Spleen (tissue), 7 donors: ENCODE measurements around the gene NECTIN1.

Experiments
- POLR2A ChIP-seq, 3 donors: fragments of 450-650 bp; IDR thresholded peaks; one replicate each; pipeline ENCODE4 v1.5.1; 2017; ENCODE audit warnings: antibody characterized with exemption in 3 of 3, mild to moderate bottlenecking in 1 of 3
- POLR2AphosphoS5 ChIP-seq, 3 donors: sonication (generic); formaldehyde crosslinking; IDR thresholded peaks; one replicate each; pipeline ENCODE4 v1.5.1; 2017; ENCODE audit warnings: antibody characterized with exemption in 3 of 3
- TF ChIP-seq, protein P1 (sequence below), 11 experiments: fragments of 200-600 bp in 7 of 11; fragments of 450-650 bp in 4 of 11; sonication (generic) in 4 of 11; IDR thresholded peaks in 8 of 11; conservative IDR thresholded peaks in 3 of 11; 1 replicate in 7 of 11; 2 replicates in 4 of 11; pipeline versions ENCODE4 v1.4.0 to v1.8.0; 2016 to 2021; ENCODE audit warnings: antibody characterized with exemption in 11 of 11, inconsistent platforms in 4 of 11, mild to moderate bottlenecking in 1 of 11
- donor health status: DM: no; HTN: no; CAD: no; lungs with moderate emphysema.
- donor health status: DM: no; HTN: no; CAD: no.
- donor health status: DM: no; HTN: no; CAD: no.

DNA sequence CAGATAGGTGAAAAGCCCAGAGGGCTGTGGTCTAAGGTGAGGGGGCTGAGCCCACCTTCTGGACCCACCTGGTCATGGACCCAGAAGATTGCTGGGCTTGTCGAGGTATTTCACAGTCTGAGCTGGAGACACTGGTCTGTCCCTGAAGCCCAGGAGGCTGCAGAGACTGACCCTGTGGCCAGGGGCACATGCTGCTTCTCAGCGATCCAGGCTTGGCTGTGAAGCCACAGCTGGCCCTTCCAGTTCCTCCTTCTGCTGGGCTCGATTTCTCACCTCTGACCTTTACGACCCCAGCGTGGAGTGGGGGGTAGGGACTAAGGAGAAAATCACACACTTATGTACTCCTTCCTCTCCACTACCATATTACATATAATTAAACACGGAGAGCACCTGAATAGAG is 88.5 kb downstream of the NECTIN1 start:
- TF ChIP-seq, protein P1, sequence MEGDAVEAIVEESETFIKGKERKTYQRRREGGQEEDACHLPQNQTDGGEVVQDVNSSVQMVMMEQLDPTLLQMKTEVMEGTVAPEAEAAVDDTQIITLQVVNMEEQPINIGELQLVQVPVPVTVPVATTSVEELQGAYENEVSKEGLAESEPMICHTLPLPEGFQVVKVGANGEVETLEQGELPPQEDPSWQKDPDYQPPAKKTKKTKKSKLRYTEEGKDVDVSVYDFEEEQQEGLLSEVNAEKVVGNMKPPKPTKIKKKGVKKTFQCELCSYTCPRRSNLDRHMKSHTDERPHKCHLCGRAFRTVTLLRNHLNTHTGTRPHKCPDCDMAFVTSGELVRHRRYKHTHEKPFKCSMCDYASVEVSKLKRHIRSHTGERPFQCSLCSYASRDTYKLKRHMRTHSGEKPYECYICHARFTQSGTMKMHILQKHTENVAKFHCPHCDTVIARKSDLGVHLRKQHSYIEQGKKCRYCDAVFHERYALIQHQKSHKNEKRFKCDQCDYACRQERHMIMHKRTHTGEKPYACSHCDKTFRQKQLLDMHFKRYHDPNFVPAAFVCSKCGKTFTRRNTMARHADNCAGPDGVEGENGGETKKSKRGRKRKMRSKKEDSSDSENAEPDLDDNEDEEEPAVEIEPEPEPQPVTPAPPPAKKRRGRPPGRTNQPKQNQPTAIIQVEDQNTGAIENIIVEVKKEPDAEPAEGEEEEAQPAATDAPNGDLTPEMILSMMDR (IDR thresholded peaks at IDR 0.05 in 8 of 11, conservative IDR thresholded peaks at IDR 0.05 in 3 of 11) = no peak
- TF ChIP-seq POLR2A (IDR thresholded peaks at IDR 0.05) (no peak), POLR2AphosphoS5 (IDR thresholded peaks at IDR 0.05) (no peak)
